Activated naive CD8-positive, alpha-beta T cell treated with anti-CD3 and anti-CD28 coated beads, Interleukin-2, amount 50 U/mL, for 16 hours (primary cell): Measurements from ENCODE around the gene GBE1.

Source experiments
- DNase-seq: peaks from one replicate; pipeline ENCODE4 v3.0.0-alpha.2; 2020; ENCODE audit warnings: low read depth, low spot score

Gene GBE1

GRCh38 chr3:81621277-81621676 lies 140.2 kb downstream of the GBE1 start:
- DNase-seq, result no peak

- DNase-seq, result no peak
Measured at GRCh38 chr3:81620849-81621248, 140.6 kb downstream of the GBE1 start.

DNA sequence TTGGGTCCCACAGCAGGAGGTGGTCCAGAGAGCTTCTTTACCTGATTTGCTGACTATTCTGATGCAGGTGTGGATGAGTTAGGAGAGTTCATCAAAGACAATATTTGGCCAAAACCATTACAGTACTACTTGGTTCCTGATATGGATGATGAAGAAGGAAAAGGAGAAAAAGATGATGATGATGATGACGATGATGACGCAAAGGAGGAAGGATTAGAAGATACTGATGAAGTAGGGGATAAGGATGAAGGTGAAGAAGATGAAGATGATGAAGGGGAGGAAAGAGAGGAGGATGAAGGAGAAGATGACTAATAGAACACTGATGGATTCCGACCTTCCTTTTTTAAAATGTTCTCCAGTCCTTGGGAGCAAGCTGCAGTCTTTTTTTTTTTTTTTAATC lies 148.7 kb downstream of the GBE1 start:
- DNase-seq, result no peak

DNA sequence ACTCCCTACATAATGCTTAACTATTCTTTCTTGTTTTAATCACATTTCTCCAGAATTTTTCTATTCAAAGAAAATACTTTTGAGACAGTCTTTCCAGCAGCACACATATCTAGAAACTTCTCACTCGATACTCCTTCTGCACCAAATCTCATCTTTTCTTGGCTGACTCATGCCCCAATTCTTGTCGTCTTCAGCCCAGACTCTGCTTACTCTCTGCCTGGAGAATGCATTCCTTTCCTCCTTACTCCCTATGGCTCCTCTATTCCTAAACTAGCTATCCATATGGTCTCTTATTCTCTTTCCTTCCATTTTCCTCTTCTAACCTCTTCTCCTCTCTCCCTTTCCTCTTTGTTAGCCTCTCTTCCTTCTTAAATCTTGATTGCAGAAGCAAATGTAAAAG lies 158.7 kb downstream of the GBE1 start:
- no peak for DNase-seq

- no peak for DNase-seq
Measured at GRCh38 chr3:81601707-81602305, 159.6 kb downstream of the GBE1 start.

DNA sequence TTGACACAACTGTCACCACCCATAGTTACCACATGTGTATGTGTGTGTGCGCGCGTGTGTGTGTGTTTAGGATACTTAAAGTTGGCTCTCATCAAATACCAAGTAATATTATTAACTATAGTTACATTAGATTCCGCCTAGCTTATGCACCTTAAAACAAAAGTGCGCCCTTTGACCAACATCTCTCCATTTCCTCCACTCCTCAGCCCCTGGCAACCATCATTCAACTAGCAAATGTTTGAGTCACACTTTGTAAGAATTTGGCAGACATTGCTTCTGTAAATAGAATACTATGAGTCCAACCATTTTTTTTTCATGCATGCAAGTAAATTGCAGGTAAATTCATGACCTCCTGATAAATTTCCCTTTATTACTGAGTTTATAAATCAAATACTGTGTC lies 169.3 kb downstream of the GBE1 start:
- DNase-seq, result no peak

- DNase-seq, result no peak
Measured at GRCh38 chr3:81585937-81586336, 175.5 kb downstream of the GBE1 start.

DNA sequence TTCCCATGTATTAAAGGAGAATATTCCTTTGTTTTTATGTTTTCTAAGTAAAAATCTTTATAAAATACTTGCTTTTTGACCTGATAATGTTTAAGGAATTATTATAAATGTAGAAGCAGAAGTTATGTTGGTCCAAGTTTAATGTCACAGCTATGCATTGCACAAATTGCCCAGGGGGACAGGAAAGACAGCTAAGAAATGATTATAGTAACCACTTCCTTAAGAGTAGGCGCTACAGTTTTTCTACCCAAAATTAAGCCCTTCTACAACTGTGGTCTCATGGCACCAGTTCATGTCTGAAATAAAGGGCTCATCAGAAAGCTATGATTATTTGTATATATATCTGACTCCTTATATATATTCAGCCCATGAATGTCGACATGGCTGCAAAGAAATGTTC lies 176.4 kb downstream of the GBE1 start:
- no peak for DNase-seq

- no peak for DNase-seq
Measured at GRCh38 chr3:81581966-81582599, 179.4 kb downstream of the GBE1 start.

DNA sequence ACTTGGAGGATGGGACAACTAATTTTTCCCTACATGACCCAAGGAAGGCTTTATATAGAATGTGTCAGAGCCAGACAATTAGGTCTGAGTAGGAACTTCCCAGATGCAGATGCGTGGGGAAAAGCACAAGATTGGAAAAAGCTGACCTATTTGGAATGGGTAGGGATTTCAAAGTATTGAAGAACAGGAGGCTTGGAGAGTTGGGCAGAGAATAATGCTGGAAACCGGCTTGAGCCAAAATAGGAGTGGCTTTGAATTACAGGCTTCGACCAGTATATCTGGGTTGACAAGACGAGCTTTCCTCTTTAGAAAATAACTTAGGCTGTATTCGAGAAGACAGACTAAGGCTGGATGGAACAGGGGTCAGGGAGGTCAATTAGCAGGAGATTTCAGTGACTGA lies 181.1 kb downstream of the GBE1 start:
- no peak for DNase-seq

DNA sequence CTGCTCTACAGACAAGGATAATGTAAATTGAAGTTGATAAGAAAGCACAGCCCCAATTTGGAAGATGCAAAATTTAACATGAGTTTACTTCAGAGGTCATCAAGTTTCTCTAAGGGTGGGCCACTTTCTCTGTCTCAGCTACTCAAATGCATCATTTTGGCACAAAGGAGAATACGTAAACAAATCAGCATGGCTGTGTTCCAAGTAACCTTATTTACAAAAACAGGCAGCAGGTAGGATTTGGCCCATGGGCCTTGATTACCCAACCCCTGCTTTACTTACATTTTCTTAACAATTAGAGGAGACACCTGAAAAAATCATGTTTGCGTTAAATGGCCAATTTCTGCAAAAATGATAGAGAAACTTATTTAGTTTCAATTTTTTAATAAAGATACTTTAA lies 181.7 kb downstream of the GBE1 start:
- DNase-seq, result no peak

- no peak for DNase-seq
Measured at GRCh38 chr3:81572201-81572756, 189.2 kb downstream of the GBE1 start.

- no peak for DNase-seq
Measured at GRCh38 chr3:81568378-81568777, 193.1 kb downstream of the GBE1 start.

- DNase-seq, result no peak
Measured at GRCh38 chr3:81565041-81565440, 196.4 kb downstream of the GBE1 start.

GRCh38 chr3:81558106-81558505 lies 203.3 kb downstream of the GBE1 start:
- DNase-seq, result no peak

DNA sequence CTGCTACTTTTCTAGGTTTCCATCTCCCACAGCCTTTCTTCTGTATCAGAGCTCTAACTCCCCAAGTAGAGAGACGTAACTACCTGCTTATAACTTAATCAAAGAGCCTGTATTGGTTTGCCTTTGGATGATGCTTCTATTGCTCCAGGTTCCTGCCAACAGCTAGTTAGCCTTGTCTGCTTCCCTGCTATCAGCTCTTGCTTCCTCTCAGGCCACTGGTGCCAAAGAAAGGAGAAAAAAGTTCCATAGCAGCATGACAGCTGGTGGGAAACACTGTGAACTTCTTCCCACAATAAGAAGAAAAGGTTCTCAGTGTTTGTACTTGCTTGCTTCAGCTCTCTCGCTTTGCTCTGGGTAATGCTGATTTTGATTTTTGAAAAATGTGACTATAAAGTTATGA lies 206.6 kb downstream of the GBE1 start:
- DNase-seq, result no peak

DNA sequence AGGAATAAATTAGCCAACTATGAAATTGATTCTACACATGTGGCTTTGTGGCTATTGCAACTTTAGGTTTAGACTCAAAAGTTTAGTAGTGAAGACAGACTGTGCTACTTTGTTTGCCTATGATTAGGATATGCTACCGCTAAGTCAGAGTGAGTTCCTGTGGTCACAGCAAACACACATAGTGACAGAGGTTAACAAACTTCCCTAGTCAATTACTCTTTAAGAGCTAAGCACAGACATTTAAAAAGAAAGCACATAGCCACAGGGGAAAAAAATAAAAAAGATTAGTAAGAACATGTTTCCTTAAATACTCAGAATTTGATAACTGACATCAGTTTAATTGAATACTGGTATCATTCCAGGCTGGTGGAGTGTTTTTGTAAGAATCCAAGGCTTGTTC lies 207.1 kb downstream of the GBE1 start:
- no peak for DNase-seq

GRCh38 chr3:81550415-81550814 lies 211.0 kb downstream of the GBE1 start:
- no peak for DNase-seq

DNA sequence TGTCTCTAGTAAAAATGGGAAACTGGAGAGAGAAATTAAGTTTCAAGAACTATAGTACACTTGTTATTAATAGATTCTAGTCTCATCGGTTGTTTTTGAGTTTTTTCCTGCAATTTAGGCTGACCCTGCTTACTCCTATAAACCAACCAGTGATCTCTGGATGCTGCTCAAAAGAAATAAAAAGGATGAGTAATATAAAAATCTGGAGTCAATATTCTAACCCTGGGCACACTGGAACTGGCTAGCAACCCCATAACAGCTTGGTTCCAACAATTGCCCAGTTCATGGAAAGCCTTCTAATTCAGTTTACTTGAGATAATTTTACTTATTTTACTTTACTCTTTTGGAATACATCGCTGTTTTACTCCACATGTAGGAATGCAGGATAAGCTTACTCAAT lies 211.6 kb downstream of the GBE1 start:
- DNase-seq, result no peak

DNA sequence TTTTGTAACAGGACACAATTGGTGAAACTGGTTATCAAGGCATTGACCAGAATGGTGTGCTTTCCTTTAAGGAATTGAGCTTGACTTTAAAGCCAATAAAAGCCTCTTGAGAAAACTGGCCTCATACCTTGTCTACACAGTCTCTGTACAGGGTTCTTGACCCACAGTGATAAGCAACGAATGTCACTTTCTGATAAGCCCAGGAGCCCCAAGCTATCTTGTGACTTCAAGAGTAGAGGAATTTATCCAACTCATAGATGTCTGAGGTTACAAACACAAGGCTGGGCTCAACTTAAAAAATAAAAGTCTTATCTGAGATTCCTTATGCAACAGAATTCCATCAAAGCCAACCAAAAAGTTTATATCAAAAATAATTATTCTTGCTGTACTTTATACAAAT lies 212.1 kb downstream of the GBE1 start:
- no peak for DNase-seq

DNA sequence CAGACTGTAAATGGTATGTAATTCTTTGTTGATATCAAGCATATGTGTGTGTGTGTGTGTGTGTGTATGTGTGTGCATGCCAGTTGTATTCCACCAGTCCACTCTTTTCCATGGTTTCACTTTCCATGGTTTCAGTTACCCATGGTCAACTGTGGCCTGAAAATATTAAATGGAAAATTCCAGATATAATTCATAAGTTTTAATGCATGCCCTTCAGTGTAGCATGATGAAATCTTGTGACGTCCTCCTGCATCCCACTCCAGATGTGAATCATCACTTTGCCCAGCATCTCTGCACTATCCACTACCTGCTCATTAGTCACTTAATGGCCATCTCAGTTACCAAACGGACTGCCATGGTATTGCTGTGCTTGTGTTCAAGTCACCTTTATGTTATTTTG lies 215.9 kb downstream of the GBE1 start:
- DNase-seq, result no peak

GRCh38 chr3:81544385-81544784 lies 217.1 kb downstream of the GBE1 start:
- no peak for DNase-seq

DNA sequence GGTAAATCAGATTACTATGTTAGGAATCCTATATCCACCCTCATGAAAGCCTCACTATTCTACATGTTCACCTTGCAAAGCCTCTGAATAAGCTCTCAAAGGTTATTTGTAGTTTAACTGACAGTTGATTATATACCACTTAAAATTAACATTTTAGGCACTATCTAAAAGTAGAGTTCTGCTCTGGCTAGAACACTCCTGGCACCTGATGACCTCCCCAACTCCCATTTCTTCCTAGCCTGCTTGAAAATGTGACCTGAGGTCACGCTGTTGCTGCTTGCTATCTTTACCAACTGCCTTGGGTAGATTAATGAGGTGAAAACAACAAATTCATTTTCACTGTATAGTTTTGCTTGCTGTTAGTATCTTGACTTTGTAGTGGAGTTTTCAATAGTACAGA lies 220.7 kb downstream of the GBE1 start:
- no peak for DNase-seq

DNA sequence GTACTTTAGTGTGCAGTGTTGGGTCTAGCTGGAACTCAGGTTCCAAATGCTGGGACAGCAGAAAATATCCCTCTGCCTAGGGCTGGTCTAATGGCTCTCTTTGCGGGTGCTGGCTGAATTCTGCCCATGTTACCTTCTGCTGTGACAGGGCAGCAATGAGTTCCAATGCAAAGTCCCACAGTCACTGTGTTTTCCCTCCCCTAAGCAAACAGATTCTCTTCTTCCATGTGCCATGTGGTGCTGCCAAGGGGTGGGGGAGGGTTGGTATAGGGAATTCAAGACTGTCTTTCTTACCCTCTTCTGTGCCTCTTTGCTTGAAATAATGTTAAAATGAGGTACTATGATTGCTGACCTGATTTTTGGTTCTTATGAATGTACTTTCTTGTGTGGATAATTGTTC lies 229.6 kb downstream of the GBE1 start:
- DNase-seq, result no peak
